Activated naive CD8-positive, alpha-beta T cell treated with anti-CD3 and anti-CD28 coated beads, Interleukin-2, amount 50 U/mL, for 24 hours (primary cell): ENCODE data around the gene SVIL.
A peak's percentile ranks its signal among the peaks of the same experiment; 100 is the strongest.
"Not testable (repeated sequence)": the region's sequence is repeated elsewhere in the genome, so short reads cannot be mapped to it uniquely, and the experiment has no call there.

Experiments
- ATAC-seq: fragments of 150-1000 bp; cut with Tn5 transposase; one replicate; pipeline ENCODE4 v1.10.0; 2021
- DNase-seq: peaks from one replicate; pipeline ENCODE4 v3.0.0; 2021
- H3K27ac Mint-ChIP-seq: one replicate; pipeline ENCODE4 v1.8.0; 2021; ENCODE audit warnings: mild to moderate bottlenecking, mixed read lengths
- H3K27me3 Mint-ChIP-seq: one replicate; pipeline ENCODE4 v1.8.0; 2021; ENCODE audit warnings: mixed read lengths
- H3K36me3 Mint-ChIP-seq: one replicate; pipeline ENCODE4 v1.8.0; 2021; ENCODE audit warnings: low read depth, mixed read lengths
- H3K4me1 Mint-ChIP-seq: one replicate; pipeline ENCODE4 v1.8.0; 2021; ENCODE audit warnings: mixed read lengths
- H3K4me3 Mint-ChIP-seq: one replicate; pipeline ENCODE4 v1.8.0; 2021; ENCODE audit warnings: mild to moderate bottlenecking, moderate library complexity, mixed read lengths
- H3K9me3 Mint-ChIP-seq: one replicate; pipeline ENCODE4 v1.8.0; 2021; ENCODE audit warnings: mixed read lengths

The SVIL gene

DNA sequence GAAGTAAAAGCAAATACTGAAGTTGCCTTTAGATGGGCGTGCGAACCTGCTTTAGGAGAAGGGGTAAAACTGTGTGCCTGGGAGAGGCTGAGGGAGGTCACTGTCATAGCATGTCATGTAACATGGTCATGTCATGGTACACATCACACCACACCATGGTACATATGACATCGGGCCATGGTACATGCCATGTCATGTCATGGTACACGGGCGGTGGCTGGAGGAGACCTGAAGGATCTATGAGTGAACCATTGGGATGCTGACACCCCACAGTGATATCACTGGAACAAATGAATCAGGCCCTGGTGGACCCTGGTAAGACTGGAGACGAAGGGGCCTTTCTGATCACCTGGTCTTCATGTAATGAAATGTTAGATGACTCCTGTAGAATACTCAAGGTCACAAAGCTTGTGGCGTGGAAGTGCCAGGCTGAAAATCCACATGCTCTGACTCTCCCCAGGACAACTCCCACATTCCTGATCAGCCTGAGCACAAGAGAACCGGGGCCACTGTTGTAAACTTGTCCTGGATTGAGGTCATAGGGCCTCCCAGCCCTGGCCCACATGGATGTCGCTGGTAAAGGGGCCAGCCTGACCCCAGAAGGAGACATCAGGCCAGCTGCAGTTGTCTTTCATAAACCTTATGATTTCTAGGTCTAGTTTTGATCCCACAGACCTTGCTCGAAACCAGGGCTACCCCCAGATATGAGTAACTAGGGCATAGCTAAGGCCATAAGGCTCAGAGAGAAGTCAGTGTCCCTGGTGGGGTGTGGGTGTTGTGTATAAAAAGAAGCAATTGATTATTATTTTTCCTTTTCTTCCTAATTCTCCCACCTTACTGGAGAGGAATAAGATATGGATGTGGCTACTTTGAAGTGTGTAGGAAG, 60.3 kb downstream of the SVIL start:
- not testable (repeated sequence) for H3K36me3 Mint-ChIP-seq, H3K27me3 Mint-ChIP-seq, H3K27ac Mint-ChIP-seq, H3K4me1 Mint-ChIP-seq, DNase-seq, H3K4me3 Mint-ChIP-seq, H3K9me3 Mint-ChIP-seq
- peak; percentile 69 for ATAC-seq

DNA sequence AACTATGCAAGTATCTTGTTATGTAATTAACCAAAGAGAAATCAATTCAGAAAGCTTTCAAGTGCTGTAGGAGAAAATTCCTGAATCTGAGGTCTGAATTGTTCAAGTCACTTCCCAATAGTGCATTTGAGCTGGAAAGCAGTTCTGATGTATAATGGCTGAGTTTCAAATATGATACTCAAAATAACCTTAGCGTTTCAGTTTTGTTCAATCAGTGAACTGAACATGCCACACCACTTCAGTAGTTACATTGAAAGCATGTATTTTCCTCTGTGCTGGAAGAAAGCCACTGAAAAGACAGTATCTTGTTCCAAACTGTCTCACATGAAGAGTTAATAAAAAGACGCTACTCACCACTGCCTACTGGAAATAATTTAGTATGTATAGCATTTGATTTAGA, 64.5 kb downstream of the SVIL start:
- not testable (repeated sequence) for H3K27me3 Mint-ChIP-seq, H3K36me3 Mint-ChIP-seq

DNA sequence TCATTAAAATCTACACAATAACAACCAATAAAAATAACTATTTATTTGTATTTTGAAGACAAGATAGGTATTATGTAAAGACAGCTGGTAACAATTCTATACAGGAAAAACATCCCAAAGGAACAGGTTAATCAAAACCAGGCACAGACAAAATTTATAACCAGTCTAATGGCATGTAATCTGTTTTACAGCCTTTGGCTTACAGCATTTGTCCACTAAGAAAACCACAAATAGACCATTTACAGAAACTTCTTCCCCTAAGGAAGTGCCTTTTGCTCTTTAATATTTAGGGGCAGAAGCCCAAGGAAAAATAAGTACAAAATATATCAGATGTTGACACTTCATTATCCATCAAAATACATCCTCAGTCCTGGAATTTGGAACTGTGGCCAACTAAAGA, 65.0 kb downstream of the SVIL start:
- no peak overlapping the region for H3K4me3 Mint-ChIP-seq
- peaks cover under 1% of the 10 kb centered on the region for H3K36me3 Mint-ChIP-seq
- H3K27me3 Mint-ChIP-seq = no peaks in the 10 kb centered on the region
- no peaks in the 10 kb centered on the region for H3K4me1 Mint-ChIP-seq
- no peak overlapping the region for H3K27ac Mint-ChIP-seq
- no peak for DNase-seq
- H3K9me3 Mint-ChIP-seq = no peaks in the 10 kb centered on the region
- no peak for ATAC-seq

More for the DNA sequence above, 64.5 kb downstream of the SVIL start:
- not testable (repeated sequence) for DNase-seq, ATAC-seq, H3K27ac Mint-ChIP-seq, H3K9me3 Mint-ChIP-seq, H3K4me1 Mint-ChIP-seq, H3K4me3 Mint-ChIP-seq

DNA sequence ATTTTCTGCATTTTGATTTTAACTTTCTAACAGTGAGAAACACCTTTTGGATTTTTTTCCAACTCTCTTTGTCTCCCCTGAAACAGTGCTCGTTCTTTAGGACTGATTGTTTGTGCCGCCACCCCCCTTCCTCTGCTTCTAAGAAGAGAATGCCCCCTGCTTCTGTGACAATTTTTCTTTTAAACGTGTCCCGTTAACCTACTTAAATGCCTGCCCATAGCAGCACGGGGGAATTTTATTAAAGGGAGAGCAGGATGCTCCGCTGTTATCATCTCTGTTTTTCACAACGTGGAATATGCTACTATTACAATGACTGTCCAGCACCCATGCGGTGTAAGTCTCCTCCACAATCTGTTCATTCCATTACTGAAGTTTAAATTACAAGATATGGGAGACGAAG, 67.8 kb downstream of the SVIL start:
- no peaks in the 10 kb centered on the region for H3K9me3 Mint-ChIP-seq
- H3K27ac Mint-ChIP-seq = no peak overlapping the region
- H3K27me3 Mint-ChIP-seq = no peaks in the 10 kb centered on the region
- no peak overlapping the region for H3K4me3 Mint-ChIP-seq
- DNase-seq (no peak), ATAC-seq (no peak)
- no peaks in the 10 kb centered on the region for H3K4me1 Mint-ChIP-seq
- peaks cover 3% of the 10 kb centered on the region for H3K36me3 Mint-ChIP-seq

DNA sequence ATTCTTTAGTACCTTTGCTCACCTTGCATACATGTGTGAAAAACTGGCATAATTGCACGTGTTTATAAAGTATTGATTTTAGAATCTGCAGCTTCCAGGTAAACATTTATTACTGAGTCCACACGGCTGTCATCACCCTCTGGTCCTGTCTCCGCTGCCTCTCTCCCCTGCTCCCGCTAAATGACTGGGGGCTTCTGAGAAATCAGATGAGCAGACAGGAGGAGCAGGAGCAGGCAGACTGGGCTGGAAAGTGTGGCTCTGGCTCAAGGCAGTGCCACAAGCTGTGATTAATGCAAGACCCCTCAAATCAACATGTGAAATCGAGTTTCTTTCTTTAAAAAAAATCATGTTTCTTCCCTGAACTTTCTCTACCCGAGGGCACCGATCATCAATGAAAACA, 68.6 kb downstream of the SVIL start:
- H3K4me3 Mint-ChIP-seq, H3K9me3 Mint-ChIP-seq, H3K27me3 Mint-ChIP-seq, H3K36me3 Mint-ChIP-seq, H3K4me1 Mint-ChIP-seq, DNase-seq, H3K27ac Mint-ChIP-seq, ATAC-seq: not testable (repeated sequence)

DNA sequence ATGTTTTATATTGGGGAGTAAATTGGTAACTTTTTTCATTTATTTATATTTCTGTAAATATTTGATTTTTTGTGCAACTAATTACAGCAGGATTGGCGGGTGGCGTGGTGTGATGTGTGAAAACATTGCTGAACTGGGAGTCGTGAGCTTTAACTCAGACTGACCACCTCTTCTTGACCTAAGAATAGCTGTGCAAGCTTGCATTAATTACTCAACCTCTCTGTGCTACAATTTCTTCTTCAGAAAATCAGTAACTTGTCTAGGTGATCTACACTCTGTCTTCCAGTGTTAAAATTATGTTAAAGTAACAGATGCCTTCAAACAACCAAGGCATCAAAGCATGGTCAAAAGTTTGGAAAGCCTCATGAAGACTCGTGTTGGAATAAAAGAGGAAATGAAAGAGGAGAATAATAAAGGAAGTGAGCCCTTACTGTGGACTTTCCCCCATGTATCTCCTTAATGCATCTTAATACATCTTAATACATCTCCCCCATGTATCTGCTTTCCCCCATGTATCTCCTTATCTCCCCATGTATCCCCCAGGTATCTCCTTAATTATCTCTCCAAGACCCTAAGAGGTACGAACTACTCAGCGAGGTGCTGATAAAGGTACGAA, 71.2 kb downstream of the SVIL start:
- no peaks in the 10 kb centered on the region for H3K9me3 Mint-ChIP-seq
- H3K4me1 Mint-ChIP-seq = no peaks in the 10 kb centered on the region
- no peaks in the 10 kb centered on the region for H3K27me3 Mint-ChIP-seq
- peaks cover 3% of the 10 kb centered on the region for H3K36me3 Mint-ChIP-seq
- H3K4me3 Mint-ChIP-seq = no peak overlapping the region
- DNase-seq (no peak), ATAC-seq (no peak)
- no peak overlapping the region for H3K27ac Mint-ChIP-seq

DNA sequence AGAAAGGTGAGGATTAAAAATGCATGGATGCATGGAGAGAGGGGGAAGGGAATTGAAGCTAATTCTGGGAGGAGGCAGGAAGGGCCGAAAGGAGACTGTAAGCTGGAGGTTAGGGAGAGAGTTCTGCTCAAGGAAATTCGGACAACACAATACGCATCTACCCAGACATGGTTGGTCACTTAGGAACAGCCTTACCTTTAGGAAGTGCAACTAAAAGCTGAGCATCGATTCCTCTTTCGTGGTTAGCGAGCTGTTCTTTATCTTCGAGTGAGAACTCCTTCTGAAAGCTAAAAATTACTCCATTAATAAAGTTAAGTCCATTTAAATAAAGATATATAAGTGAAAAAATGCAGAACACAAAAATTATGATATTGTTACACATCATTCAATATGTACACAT, 71.8 kb downstream of the SVIL start:
- not testable (repeated sequence) for H3K9me3 Mint-ChIP-seq, H3K4me3 Mint-ChIP-seq, H3K4me1 Mint-ChIP-seq, ATAC-seq, H3K27me3 Mint-ChIP-seq, H3K27ac Mint-ChIP-seq, DNase-seq, H3K36me3 Mint-ChIP-seq

DNA sequence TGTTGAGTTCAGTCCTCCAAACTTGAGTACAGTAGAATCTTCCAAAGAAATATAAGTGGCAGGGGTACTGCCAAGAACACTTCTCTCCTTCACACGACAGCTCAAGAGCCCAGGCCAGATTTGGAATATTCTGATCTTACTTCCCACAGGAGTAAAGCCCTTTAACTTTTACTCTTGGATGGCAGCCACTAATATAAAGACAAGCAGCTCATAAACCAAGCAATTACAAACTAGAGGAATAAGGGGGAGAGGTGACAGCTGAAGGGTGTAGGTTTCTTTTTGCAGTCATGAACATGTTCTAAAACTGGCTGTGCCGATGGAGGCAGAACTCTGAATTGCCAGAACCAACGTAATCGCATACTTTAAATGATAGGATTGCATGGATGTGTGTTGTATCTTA, 74.8 kb downstream of the SVIL start:
- no peaks in the 10 kb centered on the region for H3K9me3 Mint-ChIP-seq
- H3K36me3 Mint-ChIP-seq = peaks cover 3% of the 10 kb centered on the region
- no peak overlapping the region for H3K4me3 Mint-ChIP-seq
- peaks cover 1% of the 10 kb centered on the region for H3K4me1 Mint-ChIP-seq
- H3K27me3 Mint-ChIP-seq = no peaks in the 10 kb centered on the region
- ATAC-seq (no peak), DNase-seq (no peak)
- no peak overlapping the region for H3K27ac Mint-ChIP-seq

DNA sequence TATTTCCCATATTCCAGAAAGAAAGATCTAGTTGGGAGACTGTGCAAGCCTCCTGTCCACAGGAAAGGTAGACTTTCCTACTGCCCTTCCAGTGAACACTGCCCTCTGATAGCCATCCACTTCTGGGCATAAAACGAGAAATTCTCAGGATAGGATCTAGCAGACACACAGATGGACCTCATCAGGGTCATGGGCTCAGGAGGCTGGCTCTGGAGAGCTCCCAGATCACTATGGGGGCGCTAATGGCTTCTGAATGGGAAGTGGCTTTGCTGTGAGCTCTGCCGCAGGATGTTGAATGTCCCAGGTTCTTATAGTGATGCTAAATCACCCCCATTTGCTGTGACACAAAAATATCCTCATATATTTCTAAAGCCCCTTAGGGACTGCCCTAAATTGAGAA, 77.1 kb downstream of the SVIL start:
- H3K27ac Mint-ChIP-seq = no peak overlapping the region
- peaks cover 4% of the 10 kb centered on the region for H3K4me1 Mint-ChIP-seq
- no peak overlapping the region for H3K4me3 Mint-ChIP-seq
- peaks cover 6% of the 10 kb centered on the region for H3K36me3 Mint-ChIP-seq
- no peaks in the 10 kb centered on the region for H3K27me3 Mint-ChIP-seq
- DNase-seq (no peak), ATAC-seq (no peak)
- no peaks in the 10 kb centered on the region for H3K9me3 Mint-ChIP-seq

DNA sequence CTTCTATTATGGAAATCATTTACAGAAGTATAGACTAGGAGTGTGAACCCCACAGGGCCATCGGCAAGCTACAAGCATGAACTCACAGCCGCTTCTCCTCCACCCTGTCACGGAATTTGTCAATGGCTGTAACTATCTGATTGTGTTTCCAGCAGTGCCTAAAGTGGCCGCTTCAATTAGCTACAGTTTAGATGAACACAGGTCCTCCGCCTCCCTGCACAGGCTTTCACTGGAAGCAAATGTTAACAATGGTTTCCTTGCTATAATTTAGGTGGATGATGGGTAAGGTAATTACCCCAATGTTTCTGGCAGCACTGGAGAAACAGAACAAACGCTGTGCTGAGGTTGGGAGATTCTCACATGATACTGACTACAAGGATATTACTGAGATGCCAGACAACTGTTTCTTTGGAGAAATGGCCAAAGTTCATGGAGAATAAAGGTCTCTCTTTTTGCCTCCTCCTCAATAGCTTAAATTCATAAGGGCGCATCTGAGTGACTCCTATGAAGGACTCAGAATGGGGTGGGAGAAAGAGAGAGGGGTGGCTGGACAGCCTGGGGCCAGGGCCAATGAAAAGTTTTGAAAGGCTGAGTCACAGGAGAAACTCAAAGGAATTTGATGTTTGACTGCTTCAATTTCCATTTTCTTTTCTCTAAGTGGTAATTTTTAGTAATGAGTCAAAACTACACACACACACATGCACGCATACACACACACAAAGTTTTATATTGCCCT, 78.9 kb downstream of the SVIL start:
- no peak overlapping the region for H3K4me3 Mint-ChIP-seq
- H3K27me3 Mint-ChIP-seq = no peaks in the 10 kb centered on the region
- peaks cover 12% of the 10 kb centered on the region for H3K36me3 Mint-ChIP-seq
- ATAC-seq (no peak), DNase-seq (no peak)
- H3K9me3 Mint-ChIP-seq = no peaks in the 10 kb centered on the region
- H3K4me1 Mint-ChIP-seq = peaks cover 4% of the 10 kb centered on the region
- no peak overlapping the region for H3K27ac Mint-ChIP-seq

DNA sequence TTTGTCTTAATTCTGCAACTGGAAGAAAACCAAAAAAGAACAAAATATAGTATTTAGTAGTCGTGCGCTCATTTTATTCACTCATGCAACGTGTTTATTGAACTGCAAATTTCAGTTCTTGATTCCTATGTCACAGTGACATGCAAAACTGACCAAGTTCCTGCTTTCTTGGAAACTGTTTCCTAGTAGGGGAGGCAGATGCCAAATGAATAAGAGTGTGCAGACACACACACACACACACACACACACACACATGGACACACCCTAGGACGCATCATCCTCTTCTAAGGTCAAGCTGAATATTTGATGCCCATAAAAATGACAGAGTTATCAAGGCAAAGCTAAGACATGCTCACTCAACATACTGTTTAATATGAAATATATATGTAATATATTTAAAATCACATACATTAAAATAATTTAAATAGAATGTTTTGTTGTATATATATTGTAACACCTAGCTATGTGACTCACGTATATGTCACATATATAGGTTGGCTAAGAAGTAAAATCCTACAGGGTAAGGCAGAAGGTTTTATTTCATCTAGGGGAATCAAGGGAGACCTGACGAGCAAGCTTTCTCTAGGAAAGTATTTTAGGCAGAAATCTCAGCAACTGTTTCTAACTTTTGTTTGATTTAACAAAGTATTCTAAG, 79.6 kb downstream of the SVIL start:
- H3K36me3 Mint-ChIP-seq = peaks cover 17% of the 10 kb centered on the region
- H3K4me1 Mint-ChIP-seq = peaks cover 4% of the 10 kb centered on the region
- no peaks in the 10 kb centered on the region for H3K9me3 Mint-ChIP-seq
- H3K4me3 Mint-ChIP-seq = no peak overlapping the region
- H3K27ac Mint-ChIP-seq = no peak overlapping the region
- DNase-seq = no peak
- ATAC-seq = no peak
- no peaks in the 10 kb centered on the region for H3K27me3 Mint-ChIP-seq

DNA sequence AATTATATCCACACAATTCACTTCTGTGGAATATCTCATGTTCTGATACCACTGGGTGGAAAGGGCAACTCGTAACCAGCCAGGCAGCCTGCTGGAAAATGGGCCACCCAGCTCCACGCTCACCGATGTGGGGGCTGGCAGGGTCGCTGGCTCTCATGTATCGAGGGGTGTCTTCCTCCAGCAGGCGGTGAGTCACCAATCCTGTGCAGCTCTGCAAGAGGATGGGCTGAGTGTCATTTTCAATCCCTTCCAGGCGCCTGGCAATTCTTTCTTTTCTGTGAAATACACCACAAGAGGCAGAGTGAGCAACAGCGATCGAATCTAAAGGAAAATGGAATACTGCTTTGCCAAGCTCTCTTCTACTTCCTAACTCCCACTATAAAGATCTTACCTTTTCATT, 80.1 kb downstream of the SVIL start:
- no peaks in the 10 kb centered on the region for H3K27me3 Mint-ChIP-seq
- DNase-seq (no peak), ATAC-seq (no peak)
- H3K4me3 Mint-ChIP-seq = no peak overlapping the region
- H3K36me3 Mint-ChIP-seq = peaks cover 20% of the 10 kb centered on the region
- peaks cover 4% of the 10 kb centered on the region for H3K4me1 Mint-ChIP-seq
- H3K27ac Mint-ChIP-seq = no peak overlapping the region
- H3K9me3 Mint-ChIP-seq = no peaks in the 10 kb centered on the region

DNA sequence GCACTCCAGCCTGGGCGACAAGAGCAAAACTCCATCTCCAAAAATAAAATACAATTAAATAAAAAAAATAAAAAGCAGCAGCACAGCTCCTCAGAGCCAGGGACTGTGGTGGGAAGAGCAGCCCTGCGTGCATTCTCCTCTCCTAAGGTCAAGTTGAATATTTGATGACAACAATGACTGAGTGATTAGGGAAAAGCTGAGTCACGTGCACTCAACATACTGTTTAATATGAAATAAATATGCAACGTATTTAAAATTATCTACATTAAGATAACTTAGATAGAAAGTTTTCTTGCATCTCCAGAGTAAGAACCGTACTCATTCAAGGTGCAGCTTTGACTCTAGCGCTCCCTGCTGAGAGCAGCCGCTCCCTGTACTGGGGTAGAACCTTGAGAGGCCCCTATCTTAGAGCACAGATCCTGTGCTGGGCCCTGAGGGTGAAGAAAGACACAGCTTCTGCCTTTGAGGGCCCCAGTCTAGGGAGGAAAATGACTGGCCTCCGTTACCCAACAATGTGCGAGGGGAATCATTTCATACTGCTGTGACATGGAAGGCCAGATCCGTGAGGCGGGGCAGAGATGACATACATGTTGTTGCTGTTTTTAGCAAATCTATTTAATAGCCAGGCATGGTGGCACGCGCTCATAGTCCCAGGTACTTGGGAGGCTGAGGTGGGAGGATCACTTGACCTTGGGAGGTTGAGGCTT, 81.1 kb downstream of the SVIL start:
- no peak for DNase-seq
- Mint-ChIP-seq H3K4me3 (no peak overlapping the region), H3K36me3 (peaks cover 21% of the 10 kb centered on the region), H3K4me1 (peaks cover 4% of the 10 kb centered on the region), H3K9me3 (no peaks in the 10 kb centered on the region), H3K27ac (no peak overlapping the region), H3K27me3 (no peaks in the 10 kb centered on the region)
- no peak for ATAC-seq

DNA sequence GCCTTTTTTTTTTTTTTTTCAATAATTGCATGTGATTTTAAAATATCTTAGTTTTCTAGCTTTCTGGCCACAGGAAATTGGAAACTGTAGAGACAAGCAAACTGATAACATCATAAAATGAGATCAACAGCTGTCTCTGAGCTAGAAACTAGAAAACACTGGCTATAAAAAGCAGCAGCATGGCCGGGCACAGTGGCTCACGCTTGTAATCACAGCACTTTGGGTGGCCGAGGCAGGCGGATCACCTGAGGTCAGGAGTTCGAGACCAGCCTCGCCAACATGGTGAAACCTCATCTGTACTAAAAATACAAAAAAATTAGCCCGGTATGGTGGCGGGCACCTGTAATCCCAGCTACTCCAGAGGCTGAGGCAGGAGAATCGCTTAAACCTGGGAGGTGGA, 81.7 kb downstream of the SVIL start:
- H3K36me3 Mint-ChIP-seq = peaks cover 25% of the 10 kb centered on the region
- H3K9me3 Mint-ChIP-seq, H3K27ac Mint-ChIP-seq, ATAC-seq, DNase-seq, H3K4me1 Mint-ChIP-seq, H3K4me3 Mint-ChIP-seq, H3K27me3 Mint-ChIP-seq: not testable (repeated sequence)
